ENCODE results near the gene ZNF813.

- TF ChIP-seq CTCF (optimal IDR thresholded peaks at IDR 0.05 in 1 of 3, IDR thresholded peaks at IDR 0.05 in 1 of 3, conservative IDR thresholded peaks at IDR 0.05 in 1 of 3; ENCODE audit: extremely low read depth in 1 of 3, insufficient read depth in 2 of 3, low read length in 3 of 3), result no peak
- TF ChIP-seq EZH2 (IDR thresholded peaks at IDR 0.05; ENCODE audit: low read length), result no peak
Observed at GRCh38 chr19:53520163-53520546, 52.6 kb downstream of the ZNF813 start.

All from keratinocyte (primary cell).